ENCODE data around the gene SLBP. TPM values are rescaled to one million over a fixed set of nuclear protein-coding genes. Genes with fewer than 3 reads are reported as not detected.

Gene SLBP
- total RNA-seq, 1 donor from 2014 or later = 99.1 TPM

- intact Hi-C loops (cut with micrococcal nuclease) = no loop called here
Measured at GRCh38 chr4:1656986-1657385, 55.1 kb downstream of the SLBP start.

GRCh38 chr4:1656132-1656531 is 56.0 kb downstream of the SLBP start:
- intact Hi-C loops (cut with micrococcal nuclease) = no loop called here

GRCh38 chr4:1655676-1656075 is 56.4 kb downstream of the SLBP start:
- intact Hi-C loops (cut with micrococcal nuclease) = no loop called here

GRCh38 chr4:1655081-1655480 is 57.0 kb downstream of the SLBP start:
- intact Hi-C loops (cut with micrococcal nuclease) = no loop called here

- intact Hi-C loops (cut with micrococcal nuclease) = no loop called here
Measured at GRCh38 chr4:1654216-1654955, 57.7 kb downstream of the SLBP start.

- intact Hi-C loops (cut with micrococcal nuclease) = no loop called here
Measured at GRCh38 chr4:1653776-1654175, 58.3 kb downstream of the SLBP start.

- intact Hi-C loops (cut with micrococcal nuclease) = no loop called here
Measured at GRCh38 chr4:1652088-1652487, 60.0 kb downstream of the SLBP start.

- intact Hi-C loops (cut with micrococcal nuclease) = no loop called here
Measured at GRCh38 chr4:1651609-1652008, 60.5 kb downstream of the SLBP start.

GRCh38 chr4:1648962-1649361 is 63.2 kb downstream of the SLBP start:
- intact Hi-C loops (cut with micrococcal nuclease) = no loop called here

- intact Hi-C loops (cut with micrococcal nuclease) = no loop called here
Measured at GRCh38 chr4:1647432-1647831, 64.7 kb downstream of the SLBP start.

- intact Hi-C loops (cut with micrococcal nuclease) = no loop called here
Measured at GRCh38 chr4:1646690-1647089, 65.4 kb downstream of the SLBP start.

GRCh38 chr4:1644891-1645657 is 67.0 kb downstream of the SLBP start:
- intact Hi-C loops (cut with micrococcal nuclease) = no loop called here

- intact Hi-C loops (cut with micrococcal nuclease) = no loop called here
Measured at GRCh38 chr4:1643971-1644735, 68.0 kb downstream of the SLBP start.

Other genes with a start within 250 kb of the SLBP start
- 1.9 TPM in 2 replicates for gene FAM53A, start 28.0 kb downstream of the SLBP start, total RNA-seq
- 24.8 and 24.9 TPM in 2 replicates for gene TMEM129, start 9.0 kb upstream of the SLBP start, total RNA-seq
- 173 and 177 TPM in 2 replicates for gene TACC3, start 9.2 kb upstream of the SLBP start, total RNA-seq
- 0.39 and 1.2 TPM in 2 replicates for gene FGFR3, start 81.0 kb upstream of the SLBP start, total RNA-seq
- gene LETM1, start 143.8 kb upstream of the SLBP start, total RNA-seq = 64.9 and 69.2 TPM in 2 replicates
- gene NSD2, start 159.1 kb upstream of the SLBP start, total RNA-seq = 196 and 203 TPM in 2 replicates